NCI-H460 (cell line): ENCODE results near the gene MICAL2. TPM values are rescaled to one million over a fixed set of nuclear protein-coding genes. Genes with fewer than 3 reads are reported as not detected.
"Not testable (repeated sequence)": the region's sequence is repeated elsewhere in the genome, so short reads cannot be mapped to it uniquely, and the experiment has no call there.

Experiments
- DNase-seq: peaks from one replicate; pipeline ENCODE4 v3.0.0-alpha.2; 2016; ENCODE audit warnings: low read depth; ENCODE audit errors: extremely low read depth
- total RNA-seq: library from RNA; depleted of rRNA; stranded (reverse); fragments of >200 nt; shearing (Covaris generic); gene quantifications from 2 replicates; pipeline ENCODE4 v1.2.3, GENCODE V29; 2014

The MICAL2 gene
- total RNA-seq, 1 experiment from 2014 or later, result 1.4 TPM

DNA sequence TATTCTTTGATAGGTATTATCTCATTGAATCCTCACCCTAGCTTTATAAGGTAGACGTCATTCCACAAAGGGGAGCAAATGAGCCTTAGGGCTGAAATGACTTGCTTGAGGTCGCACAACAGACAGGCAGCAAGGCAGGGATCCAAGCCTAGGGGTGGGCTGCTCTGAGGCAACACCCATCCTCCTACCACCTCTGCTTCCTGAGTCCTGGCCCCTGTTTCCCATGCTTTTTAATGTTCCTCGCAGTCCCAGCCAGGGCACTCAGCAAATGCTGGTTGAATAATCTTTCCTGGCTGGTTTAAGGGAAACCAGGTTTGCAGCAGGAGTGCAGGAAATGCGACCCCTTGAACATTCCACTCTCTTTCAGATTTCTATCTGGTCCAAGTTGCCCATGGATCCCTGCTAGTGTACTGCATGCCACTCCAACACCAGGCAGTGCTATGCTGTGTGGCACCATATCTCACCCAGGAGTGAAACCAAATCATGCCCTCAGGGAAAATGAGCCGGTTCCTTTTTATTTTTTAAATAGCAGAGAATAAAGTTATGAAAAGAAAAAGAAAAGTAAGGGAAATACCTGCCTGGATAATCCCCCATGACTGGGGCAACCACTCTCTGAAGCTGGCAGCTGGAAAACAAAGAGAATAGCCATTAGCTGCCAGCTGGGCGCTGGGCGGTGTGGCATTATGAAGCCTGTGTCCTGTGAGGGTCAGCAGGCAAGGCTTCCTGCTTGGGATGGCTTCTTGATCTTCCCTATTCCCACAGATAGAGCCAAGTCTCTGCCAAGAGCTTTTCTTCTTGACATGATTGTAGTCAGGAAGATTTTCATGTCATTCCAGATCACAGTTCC, 21.8 kb downstream of the MICAL2 start:
- no peak for DNase-seq

DNA sequence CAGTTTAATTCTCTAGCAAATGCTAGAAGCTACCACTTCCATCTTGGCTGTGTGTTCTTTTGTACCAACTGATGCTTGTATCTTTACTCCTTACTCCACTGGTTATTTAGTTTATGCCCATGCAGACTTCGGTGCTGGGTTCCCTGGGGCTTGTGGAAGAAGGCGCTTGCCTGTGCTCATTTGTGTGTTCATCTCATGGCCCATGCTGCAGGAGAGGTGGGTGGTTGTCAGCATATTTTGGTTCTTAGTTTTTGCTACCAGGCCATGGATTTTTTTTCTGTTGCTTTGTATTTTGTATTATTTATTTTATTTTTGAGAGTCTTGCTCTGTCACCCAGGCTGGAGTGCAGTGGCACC, 22.4 kb downstream of the MICAL2 start:
- no peak for DNase-seq

DNA sequence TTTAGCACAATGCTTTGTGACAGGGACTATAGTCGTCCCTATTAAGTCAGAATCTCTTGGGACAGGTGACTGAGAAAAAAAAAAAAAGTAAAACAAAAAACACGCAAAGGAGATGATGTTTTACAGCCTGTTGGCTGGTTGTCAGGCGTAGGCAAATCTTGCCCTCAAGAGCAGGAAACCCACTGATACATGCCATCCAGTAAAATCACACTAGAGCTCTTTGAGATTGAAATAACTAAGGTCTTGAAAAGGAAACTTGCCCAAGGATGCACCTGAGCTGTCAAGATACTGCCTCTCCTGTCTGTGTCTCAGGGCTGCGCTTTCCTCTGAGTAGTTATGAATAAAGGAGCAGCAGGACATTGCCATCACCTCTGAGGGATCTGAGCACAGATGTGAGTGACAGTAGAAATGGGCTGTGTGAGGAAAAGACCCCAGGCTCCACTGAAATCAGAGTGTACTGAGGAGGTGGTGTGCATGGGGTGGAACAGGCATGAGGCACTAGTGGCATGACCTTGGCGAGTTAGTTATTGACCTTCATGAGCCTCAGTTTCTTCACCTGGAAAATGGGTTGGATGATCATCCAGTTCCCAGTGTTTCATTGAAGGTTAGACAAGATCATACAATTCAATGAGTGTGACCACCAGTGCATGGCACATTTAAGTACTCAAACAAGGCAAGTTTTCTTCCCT, 23.3 kb downstream of the MICAL2 start:
- no peak for DNase-seq

DNA sequence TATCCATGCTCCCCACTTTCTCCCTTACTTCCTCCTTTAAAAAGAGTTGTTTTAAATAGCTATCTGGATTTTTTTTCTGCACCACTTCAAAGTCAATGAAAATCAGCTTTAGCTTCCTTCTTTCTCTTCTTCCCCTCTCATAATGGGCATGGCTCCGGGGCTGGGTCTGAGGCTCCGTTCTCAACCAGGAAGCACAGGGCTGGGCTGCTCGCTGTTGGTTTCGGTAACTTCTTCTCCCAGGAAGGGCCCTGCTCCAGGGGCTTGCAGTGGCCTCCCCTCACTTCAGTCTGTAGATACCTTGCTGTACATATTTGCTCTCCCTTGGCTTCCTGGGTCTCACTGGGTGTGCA, 23.8 kb downstream of the MICAL2 start:
- no peak for DNase-seq

DNA sequence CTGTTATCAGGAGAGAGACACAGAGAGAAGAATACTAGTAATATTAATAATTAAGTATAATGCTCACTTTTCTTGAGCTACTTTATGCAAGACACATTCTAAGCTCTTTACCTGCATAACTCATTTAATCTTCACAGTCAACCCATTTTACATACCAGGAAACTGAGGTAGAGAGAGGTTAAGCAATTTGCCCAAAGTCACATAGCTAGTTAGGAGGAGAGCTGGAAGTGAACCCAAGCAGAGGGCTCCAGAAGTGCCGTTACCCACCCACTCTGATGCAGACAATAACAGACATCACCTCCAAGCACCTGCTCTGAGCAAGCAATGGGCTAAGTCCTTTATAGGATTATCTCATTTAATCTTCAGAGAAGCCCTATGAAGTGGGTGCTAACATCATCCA, 24.8 kb downstream of the MICAL2 start:
- no peak for DNase-seq

GRCh38 chr11:12137005-12137690, 26.8 kb downstream of the MICAL2 start:
- no peak for DNase-seq

DNA sequence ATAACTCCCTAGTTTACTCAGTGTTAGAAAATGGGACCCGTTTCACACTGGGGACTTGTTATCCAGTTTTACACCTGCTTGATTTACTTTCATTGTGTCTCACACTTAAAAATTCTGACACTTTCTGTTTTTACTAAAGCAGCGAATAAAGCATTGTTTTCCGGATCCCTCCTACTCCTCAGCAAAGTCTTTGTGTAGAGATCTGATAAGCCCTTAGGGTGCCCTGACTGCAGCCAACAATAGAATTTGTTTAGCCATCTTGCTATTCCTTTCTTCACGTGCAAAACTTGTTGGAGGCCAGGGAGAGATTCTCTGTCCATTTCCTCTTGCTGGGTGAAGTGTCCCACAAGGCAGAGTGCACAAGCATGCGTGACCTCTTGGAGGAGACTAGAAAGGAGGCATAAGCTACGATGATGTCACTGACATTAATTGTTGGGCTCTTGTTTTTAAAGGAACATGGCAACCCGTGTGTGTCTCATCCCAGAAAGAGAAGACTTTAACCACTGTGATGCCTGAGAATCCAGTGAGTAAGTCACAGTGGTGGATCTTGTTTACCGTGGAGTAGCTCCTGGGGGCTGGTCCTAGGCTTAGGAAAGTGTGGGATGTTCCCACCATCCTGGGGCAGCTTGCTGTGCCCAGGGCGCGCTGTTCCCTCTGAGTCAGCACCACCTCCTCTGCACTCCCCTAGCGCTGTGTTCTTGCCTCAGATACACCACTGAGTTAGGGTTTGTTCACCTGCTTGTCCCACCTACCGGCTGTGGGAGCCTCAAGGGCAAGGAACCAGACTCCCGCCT, 27.7 kb downstream of the MICAL2 start:
- no peak for DNase-seq

GRCh38 chr11:12139144-12139881, 28.9 kb downstream of the MICAL2 start:
- no peak for DNase-seq

DNA sequence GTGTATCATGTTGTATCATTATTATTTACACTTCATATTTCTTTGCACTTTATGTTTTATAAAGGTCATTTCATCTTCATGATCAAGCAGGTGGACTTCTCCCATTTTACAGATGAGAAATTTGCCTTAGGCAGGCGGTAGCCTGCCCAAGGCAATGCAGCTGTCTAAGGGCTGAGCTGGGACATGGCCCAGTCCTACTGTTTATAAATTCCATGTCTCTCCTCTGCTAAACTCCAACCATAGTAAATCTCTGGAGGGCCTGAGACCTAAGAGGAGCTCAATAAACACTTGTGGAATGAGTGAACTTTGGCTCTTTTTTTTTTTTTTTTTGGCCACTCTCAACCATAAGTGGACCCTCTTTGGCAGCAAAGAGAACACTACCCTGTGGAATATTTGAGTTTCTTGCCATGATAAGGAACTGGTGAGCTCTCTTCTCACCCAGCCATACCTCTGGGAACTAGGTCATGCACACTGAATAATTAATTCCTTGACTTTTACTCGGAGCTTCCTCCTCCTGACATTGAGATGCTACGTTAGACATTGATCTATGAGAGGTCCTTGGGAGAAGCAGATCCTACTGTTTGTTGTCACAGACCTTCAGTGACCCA, 29.9 kb downstream of the MICAL2 start:
- no peak for DNase-seq

GRCh38 chr11:12141283-12141682, 30.9 kb downstream of the MICAL2 start:
- no peak for DNase-seq

- no peak for DNase-seq
Observed at GRCh38 chr11:12142176-12142575, 31.8 kb downstream of the MICAL2 start.

DNA sequence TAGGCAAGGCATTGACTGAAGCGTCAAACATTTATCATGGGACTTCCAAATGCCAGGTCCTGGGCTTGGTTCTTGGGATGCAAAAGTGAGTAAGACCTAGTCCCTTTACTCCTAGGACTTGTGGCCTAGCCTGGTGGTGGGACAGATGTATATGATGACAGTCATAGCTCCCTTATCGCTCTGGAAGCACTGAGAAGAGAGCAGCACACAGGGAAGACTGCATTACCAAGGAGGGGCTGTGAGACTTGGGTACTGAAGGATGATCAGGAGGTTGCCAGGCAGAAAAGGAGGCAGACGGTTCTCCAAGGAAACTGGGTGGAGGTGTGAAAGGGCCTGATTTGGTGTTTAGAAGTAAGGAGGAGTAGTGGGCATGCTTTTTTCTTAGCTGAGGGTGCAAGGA, 32.5 kb downstream of the MICAL2 start:
- no peak for DNase-seq

- no peak for DNase-seq
Observed at GRCh38 chr11:12143461-12144258, 33.3 kb downstream of the MICAL2 start.

DNA sequence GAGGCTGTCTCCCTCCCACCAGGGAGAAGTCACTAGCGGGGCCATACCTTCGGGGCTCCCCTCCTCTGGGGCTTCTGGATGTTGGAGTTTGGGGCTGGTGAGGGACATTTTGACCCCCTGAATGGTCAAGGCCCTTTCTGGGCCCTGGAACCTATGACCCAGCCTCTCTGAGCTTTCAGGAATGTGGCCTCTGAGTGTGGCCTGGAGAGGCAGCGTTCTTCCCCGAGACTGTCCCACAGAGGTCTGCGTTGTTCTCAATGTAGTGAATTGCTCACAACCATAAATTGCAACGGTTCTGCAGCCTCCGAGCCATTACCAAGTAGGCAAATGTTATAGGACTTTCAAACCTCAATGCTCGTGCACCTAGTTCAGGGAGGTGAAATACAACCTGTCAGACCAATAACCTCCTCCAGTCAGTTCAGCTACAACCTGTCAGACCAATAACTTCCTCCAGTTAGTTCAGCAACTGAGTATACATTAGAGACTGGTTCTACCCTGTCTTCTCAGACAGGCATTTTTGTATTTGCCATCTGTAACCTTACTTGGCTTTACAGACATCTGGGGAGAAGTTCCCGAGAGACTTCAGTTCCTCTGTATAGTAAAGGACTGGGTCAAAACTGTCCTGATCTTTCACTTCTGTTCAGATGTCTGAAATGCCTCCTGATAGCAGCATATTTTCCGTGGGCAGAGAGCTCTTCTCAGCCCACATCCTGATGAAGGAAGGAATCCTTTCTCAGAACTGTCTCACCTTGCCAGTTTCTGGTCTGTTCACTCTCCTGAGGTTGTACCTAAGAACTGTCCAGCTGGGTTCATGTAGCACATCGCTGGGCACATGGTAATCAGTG, 34.2 kb downstream of the MICAL2 start:
- no peak for DNase-seq

- DNase-seq, result not testable (repeated sequence)
Observed at GRCh38 chr11:12146678-12147077, 36.3 kb downstream of the MICAL2 start.

- DNase-seq, result no peak
Observed at GRCh38 chr11:12147827-12148226, 37.4 kb downstream of the MICAL2 start.

- DNase-seq, result no peak
Observed at GRCh38 chr11:12148466-12148865, 38.1 kb downstream of the MICAL2 start.

GRCh38 chr11:12148882-12149281, 38.5 kb downstream of the MICAL2 start:
- DNase-seq, result no peak
